SK-N-SH treated with all-trans-retinoic acid at 6 μM for 48 hours (cell line): ENCODE data around the gene LINGO1.

Experiments used
- ATAC-seq: fragments of 200-7000 bp; cut with Tn5 transposase; 3 replicates; pipeline ENCODE4 v1.9.1; 2020; ENCODE audit warnings: mild to moderate bottlenecking, moderate library complexity
- ARNTL ChIP-seq: fragments of 450-650 bp; formaldehyde crosslinking; IDR thresholded peaks from 2 replicates; pipeline ENCODE4 v1.5.0; 2020; ENCODE audit warnings: low read depth, mild to moderate bottlenecking, moderate library complexity, borderline replicate concordance
- BACH2 ChIP-seq: fragments of 250-450 bp; sonication (Bioruptor Pico); IDR thresholded peaks from 2 replicates; pipeline ENCODE4 v1.9.0; 2021; ENCODE audit warnings: mild to moderate bottlenecking, borderline replicate concordance
- CREB5 ChIP-seq: fragments of 250-450 bp; sonication (Bioruptor Pico); IDR thresholded peaks from 2 replicates; pipeline ENCODE4 v1.5.1; 2020; ENCODE audit warnings: low read depth, mild to moderate bottlenecking, moderate library complexity
- CSDC2 ChIP-seq: fragments of 250-450 bp; sonication (Bioruptor Pico); IDR thresholded peaks from 2 replicates; pipeline ENCODE4 v1.5.0; 2020; ENCODE audit warnings: mild to moderate bottlenecking, moderate library complexity
- CSRNP3 ChIP-seq: fragments of 250-450 bp; sonication (Bioruptor Pico); IDR thresholded peaks from 2 replicates; pipeline ENCODE4 v1.5.1; 2021; ENCODE audit warnings: mild to moderate bottlenecking, moderate library complexity
- ESRRG ChIP-seq: fragments of 250-450 bp; sonication (Bioruptor Pico); IDR thresholded peaks from 2 replicates; pipeline ENCODE4 v1.6.1; 2021; ENCODE audit warnings: mild to moderate bottlenecking
- GLIS3 ChIP-seq: fragments of 250-450 bp; sonication (Bioruptor Pico); IDR thresholded peaks from 2 replicates; pipeline ENCODE4 v1.5.0; 2020; ENCODE audit warnings: mild to moderate bottlenecking, moderate library complexity
- ISL1 ChIP-seq: fragments of 250-450 bp; sonication (Bioruptor Pico); IDR thresholded peaks from 2 replicates; pipeline ENCODE4 v2.1.2; 2022; ENCODE audit warnings: mild to moderate bottlenecking, moderate library complexity
- OSR1 ChIP-seq: fragments of 250-450 bp; sonication (Bioruptor Pico); IDR thresholded peaks from 2 replicates; pipeline ENCODE4 v1.8.0; 2022; ENCODE audit warnings: moderate library complexity, mild to moderate bottlenecking, inconsistent platforms
- PPARA ChIP-seq: fragments of 250-450 bp; sonication (Bioruptor Pico); IDR thresholded peaks from 2 replicates; pipeline ENCODE4 v1.5.0; 2020; ENCODE audit warnings: mild to moderate bottlenecking, borderline replicate concordance
- RARB ChIP-seq: fragments of 250-450 bp; sonication (Bioruptor Pico); IDR thresholded peaks from 2 replicates; pipeline ENCODE4 v1.8.0; 2021; ENCODE audit warnings: mild to moderate bottlenecking, moderate library complexity
- SNAI2 ChIP-seq: fragments of 250-450 bp; sonication (Bioruptor Pico); IDR thresholded peaks from 2 replicates; pipeline ENCODE4 v1.5.0; 2020; ENCODE audit warnings: mild to moderate bottlenecking, moderate library complexity
- TCF4 ChIP-seq: fragments of 250-450 bp; sonication (Bioruptor Pico); IDR thresholded peaks from 2 replicates; pipeline ENCODE4 v1.8.0; 2021; ENCODE audit warnings: mild to moderate bottlenecking, moderate library complexity, borderline replicate concordance
- TOX ChIP-seq: fragments of 250-450 bp; sonication (Bioruptor Pico); IDR thresholded peaks from 2 replicates; pipeline ENCODE4 v1.8.0; 2021; ENCODE audit warnings: mild to moderate bottlenecking, moderate library complexity, borderline replicate concordance
- ZC3H10 ChIP-seq: fragments of 250-450 bp; sonication (Bioruptor Pico); IDR thresholded peaks from 2 replicates; pipeline ENCODE4 v1.5.1; 2021; ENCODE audit warnings: mild to moderate bottlenecking, moderate library complexity
- ZFP3 ChIP-seq: fragments of 250-450 bp; sonication (Bioruptor Pico); IDR thresholded peaks from 2 replicates; pipeline ENCODE4 v1.5.0; 2020; ENCODE audit warnings: mild to moderate bottlenecking, moderate library complexity
- ZFP30 ChIP-seq: fragments of 450-650 bp; formaldehyde crosslinking; IDR thresholded peaks from 2 replicates; pipeline ENCODE4 v1.5.0; 2022; ENCODE audit warnings: mild to moderate bottlenecking, moderate library complexity
- ZNF565 ChIP-seq: fragments of 450-650 bp; formaldehyde crosslinking; conservative IDR thresholded peaks from 2 replicates; pipeline ENCODE4 v1.5.0; 2020; ENCODE audit warnings: low read depth, mild to moderate bottlenecking, moderate library complexity
- ZNF70 ChIP-seq: fragments of 450-650 bp; formaldehyde crosslinking; IDR thresholded peaks from 2 replicates; pipeline ENCODE4 v1.5.0; 2020; ENCODE audit warnings: mild to moderate bottlenecking, moderate library complexity
- ZNF8 ChIP-seq: fragments of 450-650 bp; formaldehyde crosslinking; IDR thresholded peaks from 2 replicates; pipeline ENCODE4 v1.5.0; 2020; ENCODE audit warnings: mild to moderate bottlenecking, moderate library complexity
- TF ChIP-seq, protein P1 (sequence below): fragments of 250-450 bp; sonication (Bioruptor Pico); IDR thresholded peaks from 2 replicates; pipeline ENCODE4 v1.5.0; 2020; ENCODE audit warnings: mild to moderate bottlenecking, moderate library complexity
- TF ChIP-seq, protein P2 (sequence below): fragments of 250-450 bp; sonication (Bioruptor Pico); IDR thresholded peaks from 2 replicates; pipeline ENCODE4 v1.8.0; 2020; ENCODE audit warnings: mild to moderate bottlenecking, moderate library complexity, borderline replicate concordance
- TF ChIP-seq, protein P3 (sequence below): fragments of 250-450 bp; sonication (Bioruptor Pico); IDR thresholded peaks from 2 replicates; pipeline ENCODE4 v1.8.0; 2021; ENCODE audit warnings: low read depth, mild to moderate bottlenecking, moderate library complexity, borderline replicate concordance

LINGO1 gene

DNA sequence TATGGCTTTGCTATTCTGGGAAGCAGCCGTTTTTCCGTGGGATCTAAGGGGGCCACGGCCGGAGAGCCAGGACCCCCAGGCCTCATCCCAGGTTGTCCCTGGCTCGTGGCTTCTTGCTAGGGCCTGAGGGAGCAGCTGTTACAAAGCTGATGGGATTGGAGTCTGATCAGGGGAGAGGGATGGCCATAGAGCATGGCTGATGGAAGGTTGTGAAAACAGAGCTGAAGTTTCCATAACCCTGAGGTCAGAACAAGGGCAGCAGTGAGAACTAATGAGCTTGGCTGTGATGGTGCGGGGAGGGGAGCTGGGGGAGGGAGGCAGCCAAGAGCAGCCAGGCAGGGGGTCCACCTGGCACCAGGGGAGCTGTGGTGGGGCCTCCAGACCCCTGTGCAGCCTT is 63.0 kb downstream of the LINGO1 start:
- no peak for ATAC-seq
- no peak for TF ChIP-seq OSR1 (CRISPR knock-in tag)
- TF ChIP-seq ZFP30 (CRISPR knock-in tag): no peak
- no peak for TF ChIP-seq BACH2 (CRISPR knock-in tag)
- no peak for TF ChIP-seq TCF4 (CRISPR knock-in tag)
- no peak for TF ChIP-seq ARNTL (CRISPR knock-in tag)
- TF ChIP-seq TOX (CRISPR knock-in tag): no peak
- TF ChIP-seq, protein P1, sequence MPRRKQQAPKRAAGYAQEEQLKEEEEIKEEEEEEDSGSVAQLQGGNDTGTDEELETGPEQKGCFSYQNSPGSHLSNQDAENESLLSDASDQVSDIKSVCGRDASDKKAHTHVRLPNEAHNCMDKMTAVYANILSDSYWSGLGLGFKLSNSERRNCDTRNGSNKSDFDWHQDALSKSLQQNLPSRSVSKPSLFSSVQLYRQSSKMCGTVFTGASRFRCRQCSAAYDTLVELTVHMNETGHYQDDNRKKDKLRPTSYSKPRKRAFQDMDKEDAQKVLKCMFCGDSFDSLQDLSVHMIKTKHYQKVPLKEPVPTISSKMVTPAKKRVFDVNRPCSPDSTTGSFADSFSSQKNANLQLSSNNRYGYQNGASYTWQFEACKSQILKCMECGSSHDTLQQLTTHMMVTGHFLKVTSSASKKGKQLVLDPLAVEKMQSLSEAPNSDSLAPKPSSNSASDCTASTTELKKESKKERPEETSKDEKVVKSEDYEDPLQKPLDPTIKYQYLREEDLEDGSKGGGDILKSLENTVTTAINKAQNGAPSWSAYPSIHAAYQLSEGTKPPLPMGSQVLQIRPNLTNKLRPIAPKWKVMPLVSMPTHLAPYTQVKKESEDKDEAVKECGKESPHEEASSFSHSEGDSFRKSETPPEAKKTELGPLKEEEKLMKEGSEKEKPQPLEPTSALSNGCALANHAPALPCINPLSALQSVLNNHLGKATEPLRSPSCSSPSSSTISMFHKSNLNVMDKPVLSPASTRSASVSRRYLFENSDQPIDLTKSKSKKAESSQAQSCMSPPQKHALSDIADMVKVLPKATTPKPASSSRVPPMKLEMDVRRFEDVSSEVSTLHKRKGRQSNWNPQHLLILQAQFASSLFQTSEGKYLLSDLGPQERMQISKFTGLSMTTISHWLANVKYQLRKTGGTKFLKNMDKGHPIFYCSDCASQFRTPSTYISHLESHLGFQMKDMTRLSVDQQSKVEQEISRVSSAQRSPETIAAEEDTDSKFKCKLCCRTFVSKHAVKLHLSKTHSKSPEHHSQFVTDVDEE: no peak
- TF ChIP-seq CREB5 (CRISPR knock-in tag): no peak
- TF ChIP-seq PPARA: no peak
- no peak for TF ChIP-seq RARB (CRISPR knock-in tag)
- no peak for TF ChIP-seq ZC3H10 (CRISPR knock-in tag)
- no peak for TF ChIP-seq ZNF8 (CRISPR knock-in tag)
- TF ChIP-seq CSRNP3: no peak
- TF ChIP-seq, protein P2, sequence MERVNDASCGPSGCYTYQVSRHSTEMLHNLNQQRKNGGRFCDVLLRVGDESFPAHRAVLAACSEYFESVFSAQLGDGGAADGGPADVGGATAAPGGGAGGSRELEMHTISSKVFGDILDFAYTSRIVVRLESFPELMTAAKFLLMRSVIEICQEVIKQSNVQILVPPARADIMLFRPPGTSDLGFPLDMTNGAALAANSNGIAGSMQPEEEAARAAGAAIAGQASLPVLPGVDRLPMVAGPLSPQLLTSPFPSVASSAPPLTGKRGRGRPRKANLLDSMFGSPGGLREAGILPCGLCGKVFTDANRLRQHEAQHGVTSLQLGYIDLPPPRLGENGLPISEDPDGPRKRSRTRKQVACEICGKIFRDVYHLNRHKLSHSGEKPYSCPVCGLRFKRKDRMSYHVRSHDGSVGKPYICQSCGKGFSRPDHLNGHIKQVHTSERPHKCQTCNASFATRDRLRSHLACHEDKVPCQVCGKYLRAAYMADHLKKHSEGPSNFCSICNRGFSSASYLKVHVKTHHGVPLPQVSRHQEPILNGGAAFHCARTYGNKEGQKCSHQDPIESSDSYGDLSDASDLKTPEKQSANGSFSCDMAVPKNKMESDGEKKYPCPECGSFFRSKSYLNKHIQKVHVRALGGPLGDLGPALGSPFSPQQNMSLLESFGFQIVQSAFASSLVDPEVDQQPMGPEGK (CRISPR knock-in tag): no peak
- TF ChIP-seq ZNF565 (CRISPR knock-in tag): no peak
- TF ChIP-seq, protein P3, sequence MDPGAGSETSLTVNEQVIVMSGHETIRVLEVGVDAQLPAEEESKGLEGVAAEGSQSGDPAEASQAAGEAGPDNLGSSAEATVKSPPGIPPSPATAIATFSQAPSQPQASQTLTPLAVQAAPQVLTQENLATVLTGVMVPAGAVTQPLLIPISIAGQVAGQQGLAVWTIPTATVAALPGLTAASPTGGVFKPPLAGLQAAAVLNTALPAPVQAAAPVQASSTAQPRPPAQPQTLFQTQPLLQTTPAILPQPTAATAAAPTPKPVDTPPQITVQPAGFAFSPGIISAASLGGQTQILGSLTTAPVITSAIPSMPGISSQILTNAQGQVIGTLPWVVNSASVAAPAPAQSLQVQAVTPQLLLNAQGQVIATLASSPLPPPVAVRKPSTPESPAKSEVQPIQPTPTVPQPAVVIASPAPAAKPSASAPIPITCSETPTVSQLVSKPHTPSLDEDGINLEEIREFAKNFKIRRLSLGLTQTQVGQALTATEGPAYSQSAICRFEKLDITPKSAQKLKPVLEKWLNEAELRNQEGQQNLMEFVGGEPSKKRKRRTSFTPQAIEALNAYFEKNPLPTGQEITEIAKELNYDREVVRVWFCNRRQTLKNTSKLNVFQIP: no peak
- TF ChIP-seq GLIS3 (CRISPR knock-in tag): no peak
- TF ChIP-seq CSDC2 (CRISPR knock-in tag): no peak
- no peak for TF ChIP-seq ESRRG (CRISPR knock-in tag)
- no peak for TF ChIP-seq ZFP3 (CRISPR knock-in tag)

DNA sequence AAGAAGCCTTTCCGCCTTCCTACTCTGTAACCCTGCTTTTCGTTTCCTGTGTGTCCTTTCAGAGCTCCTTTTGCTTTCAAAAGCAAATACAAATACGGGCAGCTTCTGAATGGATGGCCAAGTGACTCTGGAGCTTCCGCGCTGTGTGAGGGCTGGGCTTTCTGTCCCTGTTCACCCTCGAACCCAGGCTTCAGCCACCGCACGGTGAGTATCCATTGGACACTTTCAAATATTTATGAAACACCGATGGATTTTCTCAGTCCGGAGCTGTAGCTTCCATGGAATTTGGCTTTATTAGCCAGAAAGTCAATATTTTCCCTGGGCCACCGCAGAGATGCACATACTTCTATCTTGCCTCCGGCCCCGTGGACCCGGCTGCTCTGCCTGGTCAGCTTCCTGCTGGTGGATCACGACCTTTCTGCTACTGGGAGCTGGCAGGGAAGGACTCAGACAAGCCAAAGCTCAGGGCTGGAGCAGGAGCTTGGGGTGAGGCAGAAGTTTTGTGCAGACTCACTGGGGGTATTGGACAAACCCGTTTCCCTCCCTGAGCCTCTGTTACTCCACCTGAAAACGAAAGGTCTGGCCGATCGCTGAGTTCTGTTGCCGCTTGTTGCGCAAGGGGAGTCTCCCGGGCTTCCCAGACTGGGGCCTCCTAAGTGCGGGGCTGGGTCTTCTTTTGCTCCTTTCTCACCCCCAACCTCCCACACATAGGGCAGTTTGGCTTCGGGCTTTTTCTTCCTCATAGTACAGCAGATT is 63.6 kb downstream of the LINGO1 start:
- ATAC-seq: no peak
- TF ChIP-seq ZNF70 (CRISPR knock-in tag): no peak
- no peak for TF ChIP-seq OSR1 (CRISPR knock-in tag)
- no peak for TF ChIP-seq SNAI2 (CRISPR knock-in tag)
- TF ChIP-seq ARNTL (CRISPR knock-in tag): no peak
- TF ChIP-seq ZNF565 (CRISPR knock-in tag): no peak
- TF ChIP-seq, protein P1: no peak
- TF ChIP-seq ISL1 (CRISPR knock-in tag): no peak
- TF ChIP-seq CSDC2 (CRISPR knock-in tag): no peak
